Adipose tissue (tissue), 3 donors: ENCODE results near the gene APOBEC3F. TPM values are rescaled to one million over a fixed set of nuclear protein-coding genes. Genes with fewer than 3 reads are reported as not detected.
"Not testable (repeated sequence)": the region's sequence is repeated elsewhere in the genome, so short reads cannot be mapped to it uniquely, and the experiment has no call there.

Experiments
- H3K27ac ChIP-seq: one replicate; pipeline ENCODE4 v1.5.1; 2013; ENCODE audit warnings: low read depth, low read length
- WGBS, 3 donors: extraction: QIAGEN DNeasy Blood & Tissue Kit; methylation state at CpG; one replicate each; pipeline ENCODE4 v1.1.7; 2013; 5-methylcytosine and 5-hydroxymethylcytosine counted together
- polyA plus RNA-seq, 3 donors: library from polyadenylated mRNA; stranded (reverse); fragments of 200-250 nt; gene quantifications; one replicate each; pipeline ENCODE4 v1.2.3, GENCODE V29; 2013
- donor health status: healthy with polysubstance abuse.
- donor health status: Bipolar disorder and iron deficiency.
- donor health status: healthy.

The APOBEC3F gene
- polyA plus RNA-seq, 3 donors: 0.94 to 1.7 (median 1.6) TPM

DNA sequence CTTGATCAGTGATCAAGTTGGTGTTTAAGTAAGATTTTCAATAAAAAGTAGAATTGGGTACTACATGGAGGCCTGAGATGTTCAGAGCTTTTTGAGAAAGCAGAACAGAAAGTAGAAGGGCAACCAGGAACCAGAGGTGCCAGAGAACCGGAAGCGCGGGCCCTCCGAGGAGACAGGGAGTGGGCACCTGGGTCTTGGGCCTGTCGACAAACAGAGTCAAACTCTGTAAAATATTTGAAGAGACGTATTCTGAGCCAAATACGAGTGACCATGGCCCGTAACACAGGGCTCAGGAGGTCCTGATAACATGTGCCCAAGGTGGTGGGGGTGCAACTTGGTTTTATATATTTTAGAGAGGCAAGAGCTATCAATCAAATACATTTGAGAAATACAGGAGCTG lies 23.2 kb downstream of the APOBEC3F start:
- not testable (repeated sequence) for H3K27ac ChIP-seq
- WGBS, 3 donors: 72 to 88% (median 87%) methylated on average over 8 of the region's 8 CpGs

DNA sequence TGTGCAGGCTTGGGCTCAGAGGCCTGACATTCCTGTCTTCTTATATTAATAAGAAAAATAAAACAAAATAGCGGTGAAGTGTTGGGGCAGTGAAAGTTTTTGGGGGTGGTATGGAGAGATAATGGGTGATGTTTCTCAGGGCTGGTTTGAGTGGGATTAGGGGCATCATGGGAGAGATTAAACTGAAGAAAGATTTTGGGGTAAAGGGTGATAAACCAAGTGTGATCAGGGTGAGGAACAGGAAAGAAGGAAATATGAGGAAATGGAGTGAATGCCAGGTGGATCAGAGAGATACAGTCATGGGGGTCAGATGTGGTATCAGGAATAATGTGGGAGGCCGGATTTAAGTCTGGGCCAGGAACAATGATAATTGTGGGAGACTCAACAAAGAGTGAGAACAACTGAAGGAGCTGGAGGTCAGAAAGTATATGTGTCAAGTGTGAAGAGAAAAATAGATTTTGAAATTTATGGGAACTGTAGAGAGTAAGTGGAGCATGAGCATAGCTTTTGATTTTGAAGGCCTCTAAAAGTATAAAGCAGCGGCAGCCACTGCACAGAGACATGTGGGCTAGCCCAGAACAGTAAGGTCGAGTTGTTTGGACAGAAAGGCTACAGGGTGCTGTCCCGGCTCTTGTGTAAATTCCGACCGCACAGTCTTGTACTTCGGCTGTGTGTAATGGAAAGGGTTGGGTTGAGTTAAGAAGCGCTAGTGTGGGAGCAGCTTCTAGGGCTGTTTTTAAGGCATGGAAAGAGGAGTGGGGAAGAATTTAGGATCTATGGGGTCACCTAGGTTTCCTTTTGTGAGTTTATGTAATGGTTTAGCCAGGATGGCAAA lies 26.0 kb downstream of the APOBEC3F start:
- 89 to 94% (median 91%) methylated on average over 9 of the region's 9 CpGs for WGBS, 3 donors
- not testable (repeated sequence) for H3K27ac ChIP-seq

DNA sequence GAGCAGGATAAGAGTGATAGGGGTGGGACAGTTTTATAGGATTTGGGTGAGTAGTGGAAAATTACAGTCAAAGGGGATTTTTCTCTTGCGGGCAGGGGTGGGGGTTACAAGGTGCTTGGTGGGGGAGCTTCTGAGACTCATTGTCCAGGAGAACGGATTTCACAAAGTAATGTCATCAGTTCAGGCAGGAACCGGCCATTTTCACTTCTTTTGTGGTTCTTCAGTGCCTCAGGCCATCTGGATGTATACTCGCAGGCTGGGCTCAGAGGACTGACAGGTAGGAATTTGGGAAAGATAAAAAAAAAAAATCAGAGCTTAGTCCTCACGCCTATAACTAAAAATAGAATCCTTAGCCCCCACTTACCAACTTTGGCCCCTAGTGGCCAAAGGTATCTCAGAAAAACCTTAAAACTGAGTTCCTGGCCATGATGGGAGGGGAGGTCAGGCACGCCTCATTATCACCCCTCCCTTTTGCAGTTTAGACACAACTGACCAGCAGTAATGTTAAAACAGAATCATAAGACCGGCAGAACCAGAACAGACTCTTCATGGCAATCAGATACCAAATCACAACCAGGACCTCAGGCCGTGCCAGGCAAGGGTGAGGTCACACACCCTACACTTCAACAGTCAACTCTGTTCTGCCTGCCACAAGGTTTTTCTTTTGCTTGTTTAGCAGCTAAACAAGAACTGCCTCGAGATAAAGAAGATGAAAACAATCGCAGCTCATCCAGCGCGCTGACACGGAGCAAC lies 27.5 kb downstream of the APOBEC3F start:
- WGBS, 3 donors: 62 to 84% (median 79%) methylated on average over 12 to 13 of the region's 13 CpGs
- no peak overlapping the region for H3K27ac ChIP-seq

DNA sequence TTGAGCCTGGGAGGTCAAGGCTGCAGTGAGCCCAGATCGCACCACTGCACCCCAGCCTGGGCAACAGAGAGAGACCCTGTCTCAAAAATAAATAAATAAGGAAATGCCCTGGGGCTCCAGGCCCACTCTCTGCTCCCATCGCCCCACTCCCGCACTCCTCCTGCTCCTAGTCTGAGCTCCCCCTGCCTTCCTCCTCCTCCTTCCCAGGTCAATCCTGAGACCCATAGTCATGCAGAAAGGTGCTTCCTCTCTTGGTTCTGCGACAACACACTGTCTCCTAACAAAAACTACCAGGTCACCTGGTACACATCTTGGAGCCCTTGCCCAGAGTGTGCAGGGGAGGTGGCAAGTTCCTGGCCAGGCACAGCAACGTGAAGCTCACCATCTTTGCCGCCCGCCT lies 29.5 kb downstream of the APOBEC3F start:
- whole genome bisulfite sequencing, 3 donors: 90 to 95% (median 91%) methylated on average over 7 of the region's 7 CpGs
- H3K27ac ChIP-seq: no peak overlapping the region

DNA sequence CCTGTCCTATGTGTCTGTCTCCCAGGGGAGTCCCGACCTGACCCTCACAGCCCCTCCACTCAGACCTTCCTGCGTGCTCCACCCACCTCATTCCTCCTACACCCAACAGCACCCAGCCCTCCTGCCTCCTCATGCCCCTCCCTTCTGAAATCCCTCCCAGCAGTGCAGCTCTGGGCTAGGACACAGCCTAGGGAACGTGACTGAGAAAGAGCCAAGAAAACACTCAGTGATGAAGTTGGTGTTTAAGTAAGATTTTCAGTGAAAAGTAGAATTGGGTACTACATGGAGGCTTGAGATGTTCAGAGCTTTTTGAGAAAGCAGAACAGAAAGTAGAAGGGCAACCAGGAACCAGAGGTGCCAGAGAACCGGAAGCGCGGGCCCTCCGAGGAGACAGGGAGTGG lies 31.9 kb downstream of the APOBEC3F start:
- not testable (repeated sequence) for H3K27ac ChIP-seq
- 67 to 82% (median 79%) methylated on average over 6 to 7 of the region's 7 CpGs for WGBS, 3 donors

DNA sequence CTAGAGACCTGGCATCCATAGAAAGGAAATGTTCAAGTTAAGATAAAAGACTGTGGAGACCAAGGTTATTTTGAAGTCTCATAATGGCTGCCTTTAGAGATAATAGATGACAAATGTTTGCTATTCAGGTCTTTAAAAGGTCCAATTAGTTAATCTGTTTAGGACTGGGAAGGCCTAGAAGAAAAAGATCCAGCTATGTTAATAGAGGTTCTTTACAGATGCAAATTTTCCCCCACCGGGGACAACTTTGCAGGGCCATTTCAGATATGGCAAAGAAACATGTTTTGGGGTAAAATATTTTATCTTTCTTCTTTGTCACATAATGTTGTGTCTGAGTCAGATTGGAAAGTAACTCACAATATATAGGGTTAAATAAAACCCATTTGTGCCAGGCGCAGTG lies 33.3 kb downstream of the APOBEC3F start:
- no peak overlapping the region for H3K27ac ChIP-seq
- 48 to 52% (median 51%) methylated on average over 2 of the region's 2 CpGs for WGBS, 3 donors

DNA sequence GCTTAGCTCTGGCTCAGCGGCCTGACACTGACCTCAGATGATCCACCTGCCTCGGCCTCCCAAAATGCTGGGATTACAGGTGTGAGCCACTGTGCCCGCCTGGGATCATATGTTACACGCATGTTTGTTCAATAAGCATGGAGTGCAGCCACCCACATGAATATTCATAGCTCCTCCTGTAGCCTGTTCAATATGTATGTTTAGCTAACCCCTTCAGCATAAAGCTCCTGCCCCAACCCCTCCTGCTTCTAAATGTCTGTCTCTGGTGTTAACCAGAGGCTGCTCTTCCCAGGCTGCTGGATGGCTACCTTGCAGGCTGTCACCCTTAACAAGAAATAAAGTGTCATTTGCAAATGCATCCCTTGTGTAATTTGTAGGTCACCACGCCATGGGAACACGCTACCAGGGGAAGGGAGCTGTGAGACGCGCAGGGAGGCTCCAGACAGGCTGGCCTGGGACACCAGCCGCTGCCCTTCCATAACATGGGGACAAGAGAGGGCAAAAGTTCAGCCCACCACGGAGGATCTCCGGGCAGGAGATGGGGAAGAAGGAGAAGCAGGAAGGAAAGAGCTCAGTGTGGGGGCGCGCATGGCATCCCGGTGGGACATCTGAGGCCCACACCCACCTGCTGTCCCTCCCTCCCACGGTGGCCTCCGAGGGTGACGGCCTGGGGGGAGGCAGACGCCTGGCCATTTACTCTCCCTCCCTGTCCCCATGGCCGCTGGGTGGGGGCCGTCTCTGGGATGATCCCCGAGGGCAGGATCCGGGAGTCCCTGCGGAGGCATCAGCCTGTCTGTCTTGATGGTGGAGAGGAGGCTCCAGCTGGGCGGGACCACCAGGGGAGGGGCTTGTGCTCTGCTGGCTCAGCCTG lies 35.7 kb downstream of the APOBEC3F start:
- H3K27ac ChIP-seq: not testable (repeated sequence)
- 31 to 65% (median 33%) methylated on average over 11 to 22 of the region's 24 CpGs for WGBS, 3 donors

DNA sequence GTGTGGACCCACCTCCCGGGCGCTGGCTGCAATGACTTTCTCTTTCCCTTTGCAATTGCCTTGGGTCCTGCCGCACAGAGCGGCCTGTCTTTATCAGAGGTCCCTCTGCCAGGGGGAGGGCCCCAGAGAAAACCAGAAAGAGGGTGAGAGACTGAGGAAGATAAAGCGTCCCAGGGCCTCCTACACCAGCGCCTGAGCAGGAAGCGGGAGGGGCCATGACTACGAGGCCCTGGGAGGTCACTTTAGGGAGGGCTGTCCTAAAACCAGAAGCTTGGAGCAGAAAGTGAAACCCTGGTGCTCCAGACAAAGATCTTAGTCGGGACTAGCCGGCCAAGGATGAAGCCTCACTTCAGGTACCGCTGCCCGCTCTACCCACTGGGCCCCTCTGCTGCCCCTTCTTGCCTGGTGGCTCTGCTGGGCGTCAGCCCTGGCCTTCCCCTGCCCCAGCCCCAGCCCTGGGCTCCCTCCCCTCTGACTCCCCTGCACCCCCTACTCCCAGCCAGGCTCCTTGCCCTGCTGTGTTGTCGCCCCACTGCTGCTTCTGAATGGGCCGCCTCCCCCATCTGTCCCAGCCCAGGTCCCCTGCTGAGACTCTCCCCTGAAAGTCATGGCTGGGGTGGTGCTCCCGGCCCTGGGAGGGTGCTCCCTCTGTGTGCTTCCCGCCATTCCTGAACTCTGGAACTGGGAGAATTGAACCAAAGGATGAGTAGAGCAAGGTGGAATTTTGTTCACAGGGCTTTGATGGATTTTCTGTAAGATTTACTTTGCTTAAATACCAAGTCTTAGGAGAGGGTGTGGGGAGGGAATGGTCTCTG lies 36.6 kb downstream of the APOBEC3F start, which contains the start of gene APOBEC3G:
Gene APOBEC3G (plus strand): TSS at position 250 of the 815 bp plus-strand sequence. CDS start 87 bp downstream, at position 337.
- WGBS, 3 donors: 9 to 42% (median 12%) methylated on average over 13 to 14 of the region's 17 CpGs
- not testable (repeated sequence) for H3K27ac ChIP-seq

DNA sequence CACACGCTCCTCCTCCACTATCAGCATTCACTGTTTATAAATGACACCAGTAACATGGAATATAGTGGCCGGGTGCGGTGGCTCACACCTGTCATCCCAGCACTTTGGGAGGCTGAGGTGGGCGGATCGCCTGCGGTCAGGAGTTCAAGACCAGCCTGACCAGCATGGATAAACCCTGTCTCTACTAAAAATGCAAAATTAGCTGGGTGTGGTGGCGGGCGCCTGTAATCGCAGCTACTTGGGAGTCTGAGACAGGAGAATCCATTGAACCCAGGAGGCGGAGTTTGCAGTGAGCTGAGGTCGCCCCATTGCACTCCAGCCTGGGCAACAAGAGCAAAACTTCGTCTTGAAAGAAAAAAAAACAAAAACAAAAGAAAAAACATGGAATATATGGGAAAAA lies 37.2 kb downstream of the APOBEC3F start:
- not testable (repeated sequence) for H3K27ac ChIP-seq
- 83 to 95% (median 91%) methylated on average over 12 of the region's 12 CpGs for WGBS, 3 donors

DNA sequence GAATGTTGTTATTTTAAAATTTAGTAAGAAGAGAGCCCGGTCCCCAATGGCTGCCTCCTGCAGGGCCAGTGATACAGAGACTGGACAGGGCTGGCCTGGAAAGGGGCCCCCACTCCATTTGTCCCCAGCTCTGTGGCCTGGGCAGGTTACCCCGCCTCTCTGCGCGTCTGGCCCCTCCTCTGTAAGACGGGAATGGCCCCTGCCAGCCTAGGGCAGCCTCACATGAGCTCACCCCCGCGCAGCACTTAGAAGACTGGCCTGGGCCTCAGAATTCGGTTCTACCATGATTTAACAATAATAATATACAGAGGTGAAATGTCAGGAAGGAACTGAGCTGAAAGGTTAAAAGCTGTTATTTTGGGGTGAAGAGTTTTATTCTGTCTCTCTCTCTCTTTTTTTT lies 37.7 kb downstream of the APOBEC3F start:
- 89 to 95% (median 90%) methylated on average over 8 of the region's 8 CpGs for WGBS, 3 donors
- no peak overlapping the region for H3K27ac ChIP-seq

DNA sequence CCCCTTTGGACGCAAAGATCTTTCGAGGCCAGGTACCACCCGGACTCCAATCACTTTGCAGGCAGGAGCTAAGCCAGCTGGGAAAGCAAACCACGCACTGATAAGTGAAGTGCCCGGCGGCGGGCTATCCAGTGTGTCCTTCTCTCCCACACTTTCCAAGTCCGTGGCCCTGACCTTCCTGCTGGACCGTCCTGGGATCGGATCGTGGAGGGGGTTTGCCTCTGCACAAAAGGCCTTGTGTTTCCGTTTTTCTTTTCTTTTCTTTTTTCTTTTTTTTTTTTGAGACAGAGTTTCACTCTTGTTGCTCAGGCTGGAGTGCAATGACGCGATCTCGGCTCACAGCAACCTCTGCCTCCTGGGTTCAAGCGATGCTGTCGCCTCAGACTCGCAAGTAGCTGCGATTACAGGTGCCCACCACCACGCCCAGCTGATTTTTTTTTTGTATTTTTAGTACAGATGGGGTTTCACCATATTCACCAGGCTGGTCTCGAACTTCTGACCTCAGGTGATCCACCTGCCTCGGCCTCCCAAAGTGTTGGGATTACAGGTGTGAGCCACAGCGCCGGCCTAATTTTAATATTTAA lies 38.5 kb downstream of the APOBEC3F start:
- H3K27ac ChIP-seq: not testable (repeated sequence)
- WGBS, 3 donors: 85 to 95% (median 92%) methylated on average over 17 to 22 of the region's 24 CpGs

DNA sequence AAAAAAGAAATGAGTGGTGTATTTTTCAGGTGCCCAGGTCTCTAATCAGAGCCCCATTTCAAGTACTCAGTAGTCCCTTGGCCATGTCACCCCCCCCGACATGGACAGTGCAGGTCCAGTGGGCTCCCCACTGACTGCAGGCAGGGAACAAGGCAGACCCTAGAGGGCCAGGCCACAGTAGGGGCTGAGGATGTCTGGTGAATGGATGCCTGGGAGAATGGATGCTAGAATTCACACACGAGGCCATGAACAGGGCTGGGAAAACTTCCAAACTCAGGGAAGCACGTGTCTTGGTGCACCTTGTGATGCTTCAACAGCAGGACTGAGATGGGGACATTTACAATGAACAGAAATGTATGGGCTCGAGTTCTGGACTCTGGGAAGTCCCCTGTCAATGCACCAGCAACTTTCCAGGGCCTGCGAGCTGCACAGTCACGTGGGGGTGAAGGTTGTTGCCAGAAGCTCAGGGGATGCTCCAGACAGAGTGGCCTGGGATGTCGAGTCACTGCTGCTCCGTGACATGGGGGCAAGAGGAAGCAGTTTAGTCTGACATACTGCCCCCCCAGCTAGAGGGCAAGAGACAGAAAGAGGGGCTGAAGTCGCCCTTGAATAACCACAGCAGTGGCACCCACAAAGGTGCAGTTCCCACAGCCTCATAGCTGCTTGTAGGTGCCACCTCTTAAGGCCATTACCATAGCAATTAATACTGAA lies 39.5 kb downstream of the APOBEC3F start:
- no peak overlapping the region for H3K27ac ChIP-seq
- 70 to 86% (median 80%) methylated on average over 9 of the region's 9 CpGs for WGBS, 3 donors

DNA sequence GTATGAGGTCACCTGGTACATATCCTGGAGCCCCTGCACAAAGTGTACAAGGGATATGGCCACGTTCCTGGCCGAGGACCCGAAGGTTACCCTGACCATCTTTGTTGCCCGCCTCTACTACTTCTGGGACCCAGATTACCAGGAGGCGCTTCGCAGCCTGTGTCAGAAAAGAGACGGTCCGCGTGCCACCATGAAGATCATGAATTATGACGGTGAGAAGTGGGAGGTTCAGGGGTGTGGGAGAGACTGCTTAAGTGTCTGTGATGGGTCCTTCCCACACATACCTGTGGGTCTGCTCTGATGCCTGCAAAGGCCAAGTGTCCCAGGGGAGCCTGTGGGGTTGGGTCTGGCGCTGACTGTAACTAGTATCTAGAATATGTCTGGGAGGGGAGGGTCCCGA lies 40.4 kb downstream of the APOBEC3F start:
- no peak overlapping the region for H3K27ac ChIP-seq
- 80 to 90% (median 85%) methylated on average over 12 of the region's 12 CpGs for WGBS, 3 donors

DNA sequence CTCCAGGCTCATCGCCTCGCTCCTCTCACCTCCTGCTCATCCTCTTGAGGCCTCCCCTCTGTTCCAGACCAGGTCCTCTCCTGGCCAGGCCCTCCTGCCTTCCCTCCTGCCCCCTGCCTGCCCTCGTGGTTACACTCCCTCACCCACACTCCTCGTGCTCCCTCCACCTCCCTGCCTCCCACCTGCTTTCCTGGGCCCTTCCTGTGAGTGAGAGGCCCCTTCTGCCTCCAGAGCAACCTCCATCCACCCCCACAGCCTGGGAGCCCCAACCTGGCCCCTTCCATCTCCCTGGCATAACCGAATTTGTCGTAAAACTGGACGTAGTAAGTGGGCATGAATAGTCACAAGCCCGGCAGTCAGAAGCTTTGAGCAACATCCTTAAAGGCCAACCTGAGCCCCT lies 40.9 kb downstream of the APOBEC3F start:
- H3K27ac ChIP-seq: no peak overlapping the region
- 73 to 79% (median 78%) methylated on average over 8 of the region's 8 CpGs for WGBS, 3 donors

DNA sequence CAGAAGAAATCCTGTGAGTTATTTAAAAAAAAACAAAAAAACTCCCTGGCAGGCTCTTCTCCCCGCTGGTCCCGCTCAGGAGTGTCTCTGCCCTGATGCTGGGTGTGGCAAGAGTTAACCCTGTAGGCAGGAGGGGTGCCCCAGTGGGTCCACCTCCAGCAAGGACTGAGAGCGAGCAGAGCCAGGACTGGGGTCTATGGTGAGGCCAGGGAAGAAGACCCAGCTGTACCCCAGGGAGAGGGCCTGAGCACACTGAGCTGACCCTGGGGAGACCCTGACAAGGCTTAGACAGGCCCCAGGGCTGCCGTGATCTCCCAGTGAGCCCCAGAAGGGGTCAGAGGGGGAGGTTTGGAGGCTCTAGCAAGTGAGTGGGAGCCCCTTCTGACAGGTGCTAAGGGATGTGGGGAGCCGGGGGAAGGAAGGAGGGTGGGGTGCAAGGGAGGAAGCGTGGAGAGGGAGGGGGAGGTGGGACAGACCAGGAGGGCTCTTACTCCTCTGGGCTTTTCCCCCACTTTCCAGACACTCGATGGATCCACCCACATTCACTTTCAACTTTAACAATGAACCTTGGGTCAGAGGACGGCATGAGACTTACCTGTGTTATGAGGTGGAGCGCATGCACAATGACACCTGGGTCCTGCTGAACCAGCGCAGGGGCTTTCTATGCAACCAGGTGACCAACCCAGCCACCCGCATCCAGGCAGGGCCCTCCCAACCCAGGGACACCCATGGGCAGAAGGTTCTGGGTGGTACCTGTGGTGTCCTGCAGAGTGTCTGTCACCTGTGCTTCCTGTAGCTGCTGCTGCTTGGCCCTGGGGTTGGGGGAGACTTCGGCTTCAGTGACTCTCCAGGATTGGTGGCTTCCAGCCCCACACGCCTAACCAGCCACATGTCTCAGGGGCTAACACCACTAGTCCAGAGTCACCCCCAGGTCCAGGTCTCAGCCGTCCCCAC lies 42.8 kb downstream of the APOBEC3F start:
- H3K27ac ChIP-seq: no peak overlapping the region
- WGBS, 3 donors: 74 to 85% (median 80%) methylated on average over 14 of the region's 14 CpGs

DNA sequence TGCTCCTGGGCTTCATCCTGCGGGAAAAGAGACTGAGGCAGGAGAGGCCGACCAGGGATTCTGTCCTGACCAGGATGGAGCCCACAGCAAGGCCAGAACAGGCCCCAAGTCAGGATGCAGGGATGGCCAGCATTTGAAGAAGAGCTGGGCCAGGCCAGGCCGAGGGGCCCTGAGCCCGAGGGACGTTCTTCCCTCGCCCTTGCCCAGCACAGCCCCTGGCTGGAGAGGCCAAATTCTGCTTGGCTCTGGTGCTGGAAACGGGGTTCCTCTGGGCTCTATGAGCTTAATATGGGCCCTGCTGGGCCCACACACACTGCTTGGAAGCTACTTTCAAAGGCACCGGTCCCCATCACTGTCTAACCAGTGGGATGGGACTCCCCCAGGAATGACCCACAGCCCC lies 44.0 kb downstream of the APOBEC3F start:
- 83 to 93% (median 91%) methylated on average over 8 of the region's 8 CpGs for whole genome bisulfite sequencing, 3 donors
- no peak overlapping the region for H3K27ac ChIP-seq
